Mesenteric fat pad (tissue), 1 donor: ENCODE data around the gene CAMKV. TPM values are rescaled to one million over a fixed set of nuclear protein-coding genes. Genes with fewer than 3 reads are reported as not detected.
"Not testable (repeated sequence)": the region's sequence is repeated elsewhere in the genome, so short reads cannot be mapped to it uniquely, and the experiment has no call there.

Source experiments
- DNase-seq: peaks from one replicate; pipeline ENCODE4 v3.0.0-alpha.2; 2020; ENCODE audit warnings: low spot score
- total RNA-seq: library from RNA; stranded (reverse); fragmentation: NEBNext Ultra II Directional; extraction: Animal tissue kit (Norgen Biotek cat#: 25700); gene quantifications from one replicate; pipeline ENCODE4 v1.2.1, GENCODE V29; 2021
- donor health status: DM: yes; HTN: yes; CAD: no.

Gene CAMKV
- total RNA-seq, 1 donor from 2014 or later: not detected

DNA sequence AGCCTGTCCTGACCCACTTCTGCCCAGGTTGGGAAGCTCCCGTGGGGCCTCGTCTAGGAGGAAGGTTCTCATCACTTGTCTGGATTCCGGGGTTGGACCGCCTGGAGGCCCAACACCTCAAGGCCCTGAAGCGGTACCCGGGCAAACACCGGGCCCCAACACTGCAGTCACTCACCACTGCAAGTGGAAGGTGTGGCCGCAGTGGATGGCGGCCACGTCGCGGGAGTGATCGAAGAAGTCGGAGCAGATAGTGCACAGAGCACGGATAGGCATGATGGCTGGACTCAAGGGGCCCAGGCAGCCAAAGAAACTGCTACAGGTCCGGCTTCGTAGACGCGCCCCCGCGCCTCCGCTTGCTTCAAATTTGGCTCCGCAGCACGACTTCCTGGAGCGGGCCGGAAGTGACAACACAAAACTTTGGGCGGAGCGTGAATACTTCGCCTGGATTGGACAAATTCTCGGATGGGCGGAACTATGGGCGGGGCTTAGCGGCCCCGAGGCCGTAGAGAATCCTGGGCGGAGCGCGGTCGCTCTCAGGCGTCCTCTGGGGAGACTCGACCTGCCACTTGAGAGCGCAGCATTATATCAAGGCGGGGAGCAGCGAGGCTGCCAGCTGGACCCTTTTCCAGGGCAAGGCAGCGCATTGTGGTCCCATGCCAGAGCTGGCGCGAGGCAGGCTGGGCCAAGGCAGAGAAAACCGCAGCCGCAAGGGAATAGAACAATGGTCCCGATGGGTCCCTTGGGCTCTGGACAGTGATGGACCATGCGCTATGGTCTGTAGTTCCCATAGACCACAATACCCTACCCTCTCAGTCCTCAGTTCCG is 13.3 kb downstream of the CAMKV start, which contains the start of gene TRAIP:
TRAIP (minus strand) TSS at position 384 of the 825 bp plus-strand sequence; CDS start at position 273, 111 bp downstream.
- peak; percentile 96 for DNase-seq

DNA sequence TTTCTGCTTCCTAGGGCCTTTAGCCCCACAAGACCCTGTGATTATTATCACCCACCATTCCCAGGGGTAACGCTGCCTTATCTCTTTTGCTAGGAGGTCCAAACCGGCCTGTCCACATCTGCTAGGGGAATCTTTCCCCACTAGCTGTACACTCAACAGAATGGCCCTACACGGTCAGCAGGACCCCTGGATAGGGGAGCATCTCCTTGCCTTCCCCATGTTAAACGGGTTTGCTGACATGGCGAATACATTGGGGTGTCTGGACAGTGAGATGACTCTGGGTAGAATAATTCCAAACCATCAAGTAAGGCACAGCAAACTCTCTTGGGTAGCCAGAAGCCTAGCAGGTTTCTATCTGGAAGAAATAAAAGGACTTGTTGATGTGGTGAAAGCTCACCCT is 14.0 kb downstream of the CAMKV start:
- no peak for DNase-seq

GRCh38 chr3:49845694-49846093 is 24.0 kb downstream of the CAMKV start:
- DNase-seq: no peak

DNA sequence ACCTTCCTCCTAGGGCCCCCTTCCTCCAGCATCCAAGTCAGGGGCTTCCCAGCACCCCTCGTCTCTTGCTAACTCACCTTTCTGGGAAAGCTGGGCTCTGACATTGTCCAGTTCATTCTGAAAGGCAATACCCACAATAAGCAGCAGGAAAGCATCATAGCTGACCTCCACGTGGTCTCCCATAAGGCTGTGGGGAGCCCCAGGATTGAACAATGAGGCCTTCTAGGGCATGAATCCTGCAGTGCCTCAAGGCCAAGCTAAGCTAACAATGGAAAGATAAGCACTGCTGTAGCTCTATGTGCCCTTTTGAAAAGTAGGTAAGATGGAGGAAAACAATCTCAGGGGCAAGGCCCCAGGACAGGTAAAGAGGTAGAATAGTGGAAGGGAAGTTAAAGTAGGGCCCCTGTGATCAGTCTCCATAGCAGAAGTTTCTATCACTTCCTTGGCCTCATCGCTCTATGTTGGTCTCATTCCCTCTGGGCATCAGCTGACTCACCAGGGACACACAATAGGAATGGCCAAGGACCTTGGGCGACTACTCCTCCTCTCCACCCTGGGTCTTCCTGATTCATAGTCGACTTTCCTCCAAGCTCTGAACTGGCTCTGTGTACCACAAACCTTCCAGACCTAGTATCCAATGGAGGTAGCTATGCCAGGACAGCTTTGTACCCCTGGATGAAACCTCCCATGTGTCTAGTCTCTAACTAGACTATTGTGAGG is 25.1 kb downstream of the CAMKV start:
- no peak for DNase-seq

GRCh38 chr3:49842843-49843517 is 26.7 kb downstream of the CAMKV start:
- no peak for DNase-seq

DNA sequence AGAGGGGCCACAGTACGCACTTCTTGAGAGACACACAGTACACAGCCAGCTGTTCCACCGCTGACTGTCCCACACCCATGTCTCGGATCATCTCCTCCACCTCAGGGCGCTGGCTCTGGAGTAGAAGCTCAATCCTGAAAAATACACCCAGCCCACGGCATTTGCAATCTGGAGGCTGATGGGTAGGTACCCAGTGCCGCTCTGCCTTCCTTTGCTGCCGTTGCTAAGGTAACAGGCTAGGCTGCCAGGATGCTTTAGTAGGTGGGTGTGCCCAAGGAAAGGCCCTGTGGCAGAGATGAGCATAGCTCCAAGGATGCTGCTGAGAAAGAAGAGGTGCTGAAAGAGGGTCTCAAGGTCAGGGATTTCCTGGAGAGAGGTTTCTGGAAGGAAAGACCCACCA is 27.9 kb downstream of the CAMKV start:
- DNase-seq: no peak

DNA sequence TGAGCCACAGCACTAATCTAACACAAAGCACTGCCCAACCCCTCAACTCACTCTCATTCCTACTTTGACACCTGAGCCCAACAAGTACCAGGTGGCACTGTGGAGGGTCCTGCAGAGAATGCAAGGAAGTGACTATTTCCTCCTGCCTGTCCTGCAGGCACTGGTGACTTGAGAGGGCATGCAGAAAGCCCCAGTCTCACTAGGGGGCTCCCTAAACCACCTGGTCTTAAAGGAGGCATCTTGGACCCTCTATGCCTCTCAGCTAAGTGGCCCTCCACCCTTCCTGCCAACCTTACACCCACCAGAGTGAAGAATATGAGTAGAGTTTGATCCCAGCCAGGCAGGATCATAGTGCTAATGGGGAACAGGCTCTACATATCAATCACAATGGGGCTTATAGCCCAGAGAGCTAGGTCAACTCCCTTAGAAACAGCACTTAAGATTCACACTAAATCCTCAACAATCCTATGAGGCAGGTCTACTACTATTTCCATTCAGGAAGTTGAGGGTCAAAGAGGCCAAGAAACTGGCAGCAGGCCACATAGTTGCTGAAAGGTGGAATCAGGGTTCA is 28.5 kb downstream of the CAMKV start:
- no peak for DNase-seq

GRCh38 chr3:49840388-49840787 is 29.3 kb downstream of the CAMKV start:
- no peak for DNase-seq

GRCh38 chr3:49839193-49839809 is 30.4 kb downstream of the CAMKV start:
- no peak for DNase-seq

- DNase-seq: no peak
Measured at GRCh38 chr3:49831341-49831740, 38.4 kb downstream of the CAMKV start.

DNA sequence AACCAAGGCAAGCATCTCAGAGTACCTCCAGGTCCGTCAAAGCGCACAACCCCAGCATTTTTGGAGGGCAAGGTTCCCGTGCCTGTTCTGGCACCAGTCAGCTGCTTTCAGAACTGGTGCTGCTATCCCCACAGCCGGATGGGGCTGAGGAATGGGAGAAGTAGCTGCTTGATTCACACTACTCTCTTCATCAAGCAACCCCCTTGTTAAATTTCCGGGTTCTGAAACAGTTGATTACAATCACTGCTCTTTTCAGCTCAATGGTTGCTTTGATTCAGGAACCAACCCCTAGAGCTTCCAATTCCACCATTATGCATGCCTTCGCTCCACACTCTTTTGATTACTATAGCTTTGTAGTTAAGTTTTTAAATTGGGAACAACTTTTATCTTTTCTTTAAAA is 43.7 kb downstream of the CAMKV start:
- no peak for DNase-seq

GRCh38 chr3:49823131-49823530 is 46.6 kb downstream of the CAMKV start:
- not testable (repeated sequence) for DNase-seq

DNA sequence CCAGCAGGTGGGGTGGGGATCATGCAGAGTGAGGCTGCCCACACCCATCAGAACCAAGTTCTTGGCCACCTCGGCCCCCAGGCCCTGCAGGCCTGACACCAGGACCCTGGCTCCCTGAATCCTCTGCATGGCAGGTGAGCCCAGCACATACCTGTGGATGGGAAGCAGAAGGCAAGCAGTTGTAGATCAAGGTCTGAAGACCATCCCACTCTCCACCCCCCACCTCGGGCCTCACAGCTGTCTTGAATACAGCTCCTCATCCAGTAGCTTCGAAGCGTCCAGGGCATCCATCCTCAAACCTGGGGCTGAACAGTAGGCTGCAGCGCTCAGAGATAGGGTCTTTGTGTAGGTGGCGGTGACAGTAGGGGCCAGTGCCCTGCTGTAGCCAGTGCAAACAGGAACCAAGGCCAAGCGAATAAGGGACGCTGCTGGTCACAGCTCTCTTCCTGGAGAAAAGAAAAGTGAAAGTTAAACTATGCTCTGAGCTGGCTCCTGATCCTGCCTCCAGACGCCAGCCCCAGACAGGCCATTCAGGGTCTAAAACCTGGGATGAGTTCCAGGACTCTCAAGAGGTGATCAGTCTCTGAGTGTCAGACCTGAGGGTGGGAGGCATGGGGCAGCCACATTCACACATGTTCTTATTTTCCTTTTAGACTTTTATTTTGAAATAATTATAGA is 56.1 kb downstream of the CAMKV start, which contains the start of gene UBA7:
UBA7 (minus strand) TSS at position 457 of the 678 bp plus-strand sequence; CDS start at position 291, 166 bp downstream.
- DNase-seq: no peak

DNA sequence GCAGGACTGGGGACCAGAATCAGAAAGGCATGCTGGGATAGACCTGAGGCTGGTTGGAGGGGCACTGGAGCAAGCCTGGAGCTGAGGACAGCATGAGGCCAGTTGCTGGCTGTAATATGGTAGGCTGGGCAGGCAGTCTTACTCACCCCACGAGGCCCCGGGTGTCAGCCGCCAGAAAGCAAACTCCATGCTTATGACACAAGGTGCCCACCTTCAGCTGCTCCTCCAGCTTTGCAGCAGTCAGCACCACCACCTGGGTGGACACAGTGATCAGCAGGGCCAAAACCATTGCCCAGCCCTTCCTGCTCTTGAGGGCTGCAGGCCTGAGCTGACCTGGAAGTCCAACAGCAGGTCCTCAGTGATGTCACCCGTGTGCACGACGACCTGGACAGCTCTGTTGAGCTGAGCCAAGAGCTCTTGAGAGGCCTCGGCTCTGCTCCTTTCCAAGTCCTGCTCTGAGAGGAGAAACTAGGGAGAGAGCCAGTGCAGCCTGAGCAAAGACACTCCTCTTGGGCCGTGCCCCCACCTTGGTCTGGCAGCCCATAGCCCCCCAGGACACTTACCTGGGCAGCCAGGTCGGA is 56.7 kb downstream of the CAMKV start:
- DNase-seq: no peak

Other genes with a start within 250 kb of the CAMKV start
- 51.1 TPM for gene APEH, start 195.6 kb downstream of the CAMKV start, total RNA-seq
- 5.7 TPM for gene MST1, start 180.4 kb downstream of the CAMKV start, total RNA-seq
- gene RNF123, start 180.3 kb downstream of the CAMKV start, total RNA-seq: 42.1 TPM
- not detected for gene AMIGO3, start 150.2 kb downstream of the CAMKV start, total RNA-seq
- gene GMPPB, start 146.0 kb downstream of the CAMKV start, total RNA-seq: 45.4 TPM
- gene IP6K1, start 83.4 kb downstream of the CAMKV start, total RNA-seq: 35.4 TPM
- gene CDHR4, start 70.0 kb downstream of the CAMKV start, total RNA-seq: not detected
- 3.2 TPM for gene INKA1, start 66.6 kb downstream of the CAMKV start, total RNA-seq
- gene UBA7, start 56.0 kb downstream of the CAMKV start, total RNA-seq: 38.2 TPM
- 1.1 TPM for gene TRAIP, start 13.3 kb downstream of the CAMKV start, total RNA-seq
- 1.8 TPM for gene MST1R, start 34.0 kb upstream of the CAMKV start, total RNA-seq
- gene MON1A, start 59.9 kb upstream of the CAMKV start, total RNA-seq: 9.8 TPM
- gene RBM6, start 70.2 kb upstream of the CAMKV start, total RNA-seq: 79.6 TPM
- 132 TPM for gene RBM5, start 219.0 kb upstream of the CAMKV start, total RNA-seq